ENCODE results near the gene RPUSD1.
"Not testable (repeated sequence)": the region's sequence is repeated elsewhere in the genome, so short reads cannot be mapped to it uniquely, and the experiment has no call there.

Gene RPUSD1

GRCh38 chr16:783404-784161 lies 4.6 kb downstream of the RPUSD1 start:
- DNase-seq (ENCODE audit: low read depth in 2 of 2) = no peak

- DNase-seq (ENCODE audit: low read depth in 2 of 2) = no peak
Observed at GRCh38 chr16:782766-783403, 5.3 kb downstream of the RPUSD1 start.

GRCh38 chr16:782258-782657 lies 5.9 kb downstream of the RPUSD1 start:
- no peak for DNase-seq (ENCODE audit: low read depth in 2 of 2)

- no peak for DNase-seq (ENCODE audit: low read depth in 2 of 2)
Observed at GRCh38 chr16:781346-782010, 6.7 kb downstream of the RPUSD1 start.

GRCh38 chr16:780296-780695 lies 7.9 kb downstream of the RPUSD1 start:
- DNase-seq (ENCODE audit: low read depth in 2 of 2) = no peak

GRCh38 chr16:779561-779960 lies 8.6 kb downstream of the RPUSD1 start:
- no peak for DNase-seq (ENCODE audit: low read depth in 2 of 2)

- DNase-seq (ENCODE audit: low read depth in 2 of 2) = no peak
Observed at GRCh38 chr16:778909-779527, 9.2 kb downstream of the RPUSD1 start.

GRCh38 chr16:778447-778846 lies 9.7 kb downstream of the RPUSD1 start:
- no peak for DNase-seq (ENCODE audit: low read depth in 2 of 2)

GRCh38 chr16:777826-778225 lies 10.4 kb downstream of the RPUSD1 start:
- no peak for DNase-seq (ENCODE audit: low read depth in 2 of 2)

GRCh38 chr16:776824-777223 lies 11.4 kb downstream of the RPUSD1 start:
- DNase-seq (ENCODE audit: low read depth in 2 of 2) = no peak

GRCh38 chr16:776298-776697 lies 11.9 kb downstream of the RPUSD1 start:
- not testable (repeated sequence) for DNase-seq (ENCODE audit: low read depth in 2 of 2)

GRCh38 chr16:775236-775796 lies 12.9 kb downstream of the RPUSD1 start:
- no peak for DNase-seq (ENCODE audit: low read depth in 2 of 2)

- DNase-seq (ENCODE audit: low read depth in 2 of 2) = no peak
Observed at GRCh38 chr16:774086-775001, 13.8 kb downstream of the RPUSD1 start.

- DNase-seq (ENCODE audit: low read depth in 2 of 2) = no peak
Observed at GRCh38 chr16:772959-773358, 15.2 kb downstream of the RPUSD1 start.

- no peak for DNase-seq (ENCODE audit: low read depth in 2 of 2)
Observed at GRCh38 chr16:770411-770810, 17.8 kb downstream of the RPUSD1 start.

GRCh38 chr16:769934-770333 lies 18.2 kb downstream of the RPUSD1 start:
- DNase-seq (ENCODE audit: low read depth in 2 of 2) = no peak

GRCh38 chr16:769184-769784 lies 18.9 kb downstream of the RPUSD1 start:
- DNase-seq (ENCODE audit: low read depth in 2 of 2) = no peak

GRCh38 chr16:768428-768827 lies 19.8 kb downstream of the RPUSD1 start:
- DNase-seq (ENCODE audit: low read depth in 2 of 2) = no peak

GRCh38 chr16:767743-768235 lies 20.4 kb downstream of the RPUSD1 start:
- DNase-seq (ENCODE audit: low read depth in 2 of 2) = no peak

- no peak for DNase-seq (ENCODE audit: low read depth in 2 of 2)
Observed at GRCh38 chr16:766820-767640, 21.2 kb downstream of the RPUSD1 start.

Measured in stimulated activated CD4-positive, alpha-beta T cell treated with anti-CD3 and anti-CD28 coated beads, Interleukin-4, amount 100 ng/mL, for 48 hours (primary cell).